GM19395 (cell line): Measurements from ENCODE around the gene FPR1.

ENCODE experiments used
- ATAC-seq: cut with Tn5 transposase; IDR thresholded peaks from one replicate; pipeline ENCODE4 v1.9.1; 2021; ENCODE audit warnings: mild to moderate bottlenecking, moderate library complexity; ENCODE audit not compliant: unreplicated experiment

The FPR1 gene

DNA sequence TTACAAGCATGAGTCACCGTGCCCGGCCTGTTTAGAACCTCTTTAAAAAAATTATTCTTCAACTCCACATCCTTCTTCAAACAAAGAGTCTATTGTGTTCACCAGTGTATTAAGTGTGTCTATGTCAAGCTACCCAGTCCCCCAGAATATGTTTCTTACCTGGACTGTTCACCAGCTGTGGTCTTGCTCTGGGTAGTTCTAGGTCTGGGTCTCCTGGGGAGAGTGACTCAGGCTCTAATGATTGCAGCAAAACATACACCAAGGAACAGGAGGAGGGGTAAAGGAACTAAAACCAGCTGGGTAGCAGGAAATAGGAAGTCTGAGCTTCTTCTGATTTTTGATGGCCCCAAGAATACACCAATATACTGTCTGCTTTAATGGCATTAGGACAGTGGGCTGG is at the start of gene FPR1:
FPR1 (minus strand) TSS at position 224 of the 400 bp plus-strand sequence. CDS start 4,884 bp downstream, outside the sequence.
- no peak for ATAC-seq

- no peak for ATAC-seq
Measured at GRCh38 chr19:51800473-51801244, 49.0 kb upstream of the FPR1 start.

DNA sequence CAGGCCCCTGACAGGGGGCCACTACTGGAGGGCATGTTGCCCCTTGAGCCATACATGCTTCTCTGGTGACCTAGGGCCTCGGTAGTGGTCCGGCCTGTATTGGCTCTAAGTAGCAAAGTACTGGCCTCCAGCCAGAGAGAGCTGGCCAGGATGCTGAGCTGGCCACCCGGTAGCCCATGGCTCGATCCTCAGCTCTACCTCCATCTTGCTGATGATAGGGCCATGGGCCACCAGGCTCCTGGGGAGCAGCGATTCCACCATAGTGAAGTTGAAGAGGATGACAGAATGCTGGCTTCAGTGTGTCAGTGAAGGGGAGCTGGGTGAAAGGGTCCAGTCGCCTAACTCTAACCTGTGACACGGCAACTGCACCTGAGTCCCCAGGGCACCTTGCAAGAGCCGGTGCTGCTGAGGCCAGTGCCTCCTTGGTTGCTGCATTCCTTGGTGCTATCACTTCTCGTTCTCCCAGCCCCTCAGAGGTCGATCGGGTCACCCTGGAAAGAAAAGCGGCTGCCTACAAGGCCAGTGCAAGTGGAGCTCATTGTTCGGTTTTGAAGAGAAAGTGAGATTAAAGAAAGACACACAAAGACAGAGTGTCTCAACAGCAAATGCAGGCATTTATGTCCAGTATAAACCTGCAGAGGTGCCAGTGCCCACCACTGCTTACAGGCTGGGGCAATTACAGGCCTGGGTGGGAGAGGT is 48.2 kb upstream of the FPR1 start:
- ATAC-seq, result no peak

GRCh38 chr19:51799034-51799773 is 47.5 kb upstream of the FPR1 start:
- no peak for ATAC-seq

DNA sequence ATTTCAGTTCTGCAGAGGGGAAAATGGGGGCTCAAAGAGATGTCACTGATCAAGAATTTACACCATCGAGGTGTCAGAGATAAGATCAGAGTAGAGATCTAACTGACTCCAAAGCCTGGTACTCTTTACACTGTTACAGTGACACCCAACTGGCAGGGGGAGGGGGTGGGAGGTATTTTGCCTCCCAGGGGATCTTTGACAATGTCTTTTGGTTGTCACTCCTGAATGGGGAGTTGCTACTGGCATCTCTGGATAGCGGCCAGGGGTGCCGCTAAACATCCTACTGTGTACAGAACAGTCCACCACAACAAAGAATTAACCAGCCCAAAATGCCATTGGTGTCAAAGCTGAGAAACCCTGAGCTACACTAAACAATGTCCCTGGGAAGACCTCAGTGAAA is 46.4 kb upstream of the FPR1 start:
- no peak for ATAC-seq

DNA sequence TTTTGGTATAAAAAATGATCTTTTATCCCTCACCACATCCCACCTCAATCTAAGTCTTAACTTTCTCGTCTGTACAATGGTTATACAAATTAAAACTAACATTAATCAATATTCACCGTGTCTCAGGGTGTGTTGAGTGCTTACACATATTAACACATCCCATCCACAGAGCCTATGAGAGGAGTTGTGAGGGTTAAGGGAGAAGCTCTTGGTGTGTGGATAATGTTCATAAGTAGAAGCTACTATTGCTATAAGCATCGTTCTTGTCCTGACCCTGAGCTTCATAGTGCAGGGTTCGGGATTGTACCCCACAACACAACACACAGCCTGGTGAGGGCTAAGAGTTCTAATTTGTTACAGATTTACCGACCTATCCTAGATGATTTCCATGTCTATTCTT is 45.8 kb upstream of the FPR1 start:
- ATAC-seq, result no peak

DNA sequence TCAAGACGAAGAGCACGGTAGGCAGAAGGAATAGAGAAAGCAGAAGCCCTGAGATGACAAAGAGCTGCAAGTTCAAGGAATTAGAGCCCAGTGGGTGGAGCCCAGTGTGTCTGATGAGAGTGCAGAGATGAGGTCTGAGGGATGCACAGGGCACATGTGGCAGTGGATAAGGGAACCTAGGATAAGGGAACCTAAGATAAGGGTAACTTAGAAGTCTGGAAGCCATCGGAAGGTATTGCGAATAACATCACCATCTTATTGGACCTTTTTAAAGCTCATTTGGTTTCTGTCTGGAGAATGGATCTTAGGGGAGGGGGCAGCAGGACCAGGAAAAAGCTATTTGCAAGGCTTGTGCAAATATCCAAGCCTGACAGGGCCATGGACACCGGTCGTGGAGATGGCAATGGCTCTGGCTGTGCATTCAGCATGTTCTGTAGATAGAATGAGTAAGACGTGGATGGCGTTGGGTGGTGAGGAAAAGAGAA is 44.6 kb upstream of the FPR1 start:
- no peak for ATAC-seq

DNA sequence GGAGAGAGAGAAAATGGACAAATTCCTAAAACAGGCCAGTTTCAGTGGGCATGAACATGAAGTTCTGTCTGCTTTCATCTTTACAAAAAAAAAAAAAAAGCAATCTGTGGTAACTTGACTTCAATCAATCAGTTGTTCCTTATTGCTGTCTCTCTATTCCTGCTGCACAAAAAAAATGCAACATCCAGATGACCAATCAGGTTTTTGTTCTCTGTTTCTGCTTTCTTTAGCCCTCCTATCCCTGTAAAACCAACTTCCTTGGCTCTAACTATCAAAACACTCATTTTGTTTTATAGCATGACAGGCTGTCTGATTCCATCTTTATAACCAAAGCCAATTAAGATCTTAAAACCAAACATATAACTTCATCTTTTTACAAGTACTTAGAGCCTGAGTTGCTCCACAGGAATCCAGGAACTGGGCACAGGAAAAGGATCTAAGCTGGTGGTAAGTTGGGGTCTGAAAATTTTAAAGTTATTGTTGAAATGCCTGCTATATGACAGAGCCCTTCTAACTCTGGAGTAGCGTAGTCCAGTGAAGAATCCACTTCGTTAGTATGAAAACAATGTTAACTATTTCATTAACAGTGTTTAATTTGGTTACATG is 43.3 kb upstream of the FPR1 start, which contains the start of gene FPR3:
FPR3 (plus strand) TSS at position 273 of the 606 bp plus-strand sequence. CDS start 28,592 bp downstream, outside the sequence.
- ATAC-seq, result no peak

DNA sequence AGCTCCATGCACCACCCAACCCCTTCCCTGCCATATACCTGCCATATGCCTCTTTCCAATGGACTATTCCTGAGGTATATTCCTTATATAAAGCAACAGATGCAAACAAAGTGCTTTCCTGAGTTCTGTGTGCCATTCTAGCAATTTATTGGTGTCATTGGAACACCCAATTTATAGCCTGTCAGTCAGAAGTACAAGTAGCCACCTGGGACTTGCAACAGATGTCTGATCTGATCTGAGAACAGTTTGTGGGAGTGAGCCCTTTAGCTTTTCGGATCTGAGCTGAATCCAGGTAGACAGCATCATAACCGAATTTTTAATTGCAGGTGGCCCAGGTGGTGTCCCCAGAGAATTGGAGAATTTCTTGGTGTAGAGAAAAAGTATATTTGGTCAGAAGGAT is 42.3 kb upstream of the FPR1 start:
- no peak for ATAC-seq

- no peak for ATAC-seq
Measured at GRCh38 chr19:51792932-51793331, 41.3 kb upstream of the FPR1 start.

DNA sequence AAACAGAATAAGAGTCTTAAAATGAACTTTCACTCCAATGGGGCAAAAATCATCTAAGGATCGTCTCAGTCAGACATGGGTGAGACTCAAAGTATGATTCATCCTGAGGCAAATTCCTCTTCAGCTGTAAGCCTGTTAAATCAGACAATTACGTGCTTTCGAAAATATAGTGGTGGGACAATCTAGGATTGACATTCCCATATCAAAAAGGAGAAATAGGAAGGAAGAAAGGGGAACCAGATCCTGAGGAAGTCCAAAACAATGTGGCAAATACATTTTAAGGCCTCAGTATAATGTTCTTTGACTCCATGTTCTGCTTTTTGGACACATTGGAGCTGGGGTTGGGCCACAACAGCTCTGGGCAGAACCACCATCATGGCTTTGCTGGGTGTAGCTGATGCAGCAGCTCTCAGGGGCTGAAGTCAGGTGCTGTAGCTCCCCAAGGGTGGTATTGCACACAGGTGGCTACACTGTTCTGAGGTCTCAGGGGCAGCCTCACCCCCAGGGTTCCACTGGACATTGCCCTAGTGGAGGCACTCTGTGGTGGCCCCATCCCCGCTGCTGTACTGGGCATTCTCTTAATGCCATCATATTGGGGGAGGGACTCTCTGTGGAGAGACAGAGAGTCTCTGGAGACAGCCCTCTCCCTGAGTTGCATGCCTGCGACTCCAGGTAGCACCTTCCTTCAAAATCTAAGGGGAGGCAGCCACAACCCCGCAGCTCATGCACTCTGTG is 37.5 kb upstream of the FPR1 start:
- no peak for ATAC-seq

GRCh38 chr19:51788029-51788428 is 36.4 kb upstream of the FPR1 start:
- ATAC-seq, result no peak

DNA sequence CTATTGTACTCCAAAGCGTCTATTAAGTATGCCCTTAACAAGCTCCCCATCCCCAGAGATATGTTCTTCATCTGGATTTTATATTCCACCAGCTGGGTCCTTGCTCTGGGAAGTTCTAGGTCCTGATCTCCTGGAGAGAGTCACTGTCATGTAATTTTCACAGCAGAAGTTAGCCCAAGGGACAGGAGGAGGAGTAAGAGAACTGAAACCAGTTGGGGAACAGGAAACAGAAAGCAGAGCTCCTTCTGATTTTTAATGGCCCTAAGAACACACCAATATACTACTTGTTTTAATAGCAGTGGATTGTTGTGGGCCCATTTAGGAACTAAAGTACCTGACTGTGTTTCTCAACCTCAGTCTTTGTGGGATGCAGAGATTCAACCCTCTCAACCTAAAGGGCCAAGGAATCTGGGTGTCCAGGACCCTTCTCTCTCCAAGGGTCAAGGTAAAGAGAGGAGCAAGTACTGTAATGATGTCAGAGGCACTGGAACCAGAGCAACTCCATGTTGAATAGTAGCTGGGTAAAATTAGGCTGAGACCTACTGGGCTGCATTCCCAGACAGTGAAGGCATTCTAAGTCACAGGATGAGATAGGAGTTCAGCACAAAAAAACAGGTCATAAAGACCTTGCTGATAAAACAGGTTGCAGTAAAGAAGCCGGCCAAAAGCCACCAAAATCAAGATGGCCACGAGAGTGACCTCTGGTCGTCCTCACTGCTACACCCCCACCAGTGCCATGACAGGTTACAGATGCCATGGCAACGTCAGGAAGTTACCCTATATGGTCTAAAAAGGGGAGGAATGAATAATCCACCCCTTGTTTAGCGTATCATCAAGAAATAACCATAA is 35.2 kb upstream of the FPR1 start:
- ATAC-seq, result no peak

- no peak for ATAC-seq
Measured at GRCh38 chr19:51784922-51785690, 33.4 kb upstream of the FPR1 start.

DNA sequence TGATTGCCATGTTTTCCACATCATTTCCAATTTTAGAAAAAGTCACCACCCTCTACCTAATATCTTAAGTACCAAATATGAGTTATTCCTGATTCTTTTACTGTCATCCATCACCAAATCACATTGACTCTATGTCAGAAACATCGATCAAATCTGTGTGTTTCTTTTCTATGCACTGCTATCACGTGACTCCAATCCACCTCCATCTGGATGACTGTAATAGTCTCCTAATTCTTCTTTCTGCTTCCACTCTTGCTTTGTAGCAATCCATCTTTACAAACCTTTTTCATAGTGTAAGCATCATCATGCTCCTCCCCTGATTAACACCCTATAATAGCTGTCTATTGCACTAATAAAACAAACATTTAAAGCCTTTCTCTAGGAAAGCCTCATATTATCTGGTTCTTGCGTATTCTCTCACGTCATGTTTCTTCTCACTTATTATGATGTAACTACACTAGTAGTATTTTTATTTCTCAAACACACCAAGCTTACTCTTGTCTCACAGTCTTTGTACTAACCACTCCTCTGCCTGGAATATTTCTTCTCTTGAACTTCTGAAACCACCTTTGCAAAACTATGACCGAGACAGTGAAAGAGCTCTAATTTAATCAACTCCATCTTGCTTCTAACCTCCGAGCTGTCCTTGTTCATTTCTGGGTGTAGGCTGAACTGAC is 32.6 kb upstream of the FPR1 start:
- ATAC-seq, result no peak

GRCh38 chr19:51783372-51783771 is 31.7 kb upstream of the FPR1 start:
- no peak for ATAC-seq

DNA sequence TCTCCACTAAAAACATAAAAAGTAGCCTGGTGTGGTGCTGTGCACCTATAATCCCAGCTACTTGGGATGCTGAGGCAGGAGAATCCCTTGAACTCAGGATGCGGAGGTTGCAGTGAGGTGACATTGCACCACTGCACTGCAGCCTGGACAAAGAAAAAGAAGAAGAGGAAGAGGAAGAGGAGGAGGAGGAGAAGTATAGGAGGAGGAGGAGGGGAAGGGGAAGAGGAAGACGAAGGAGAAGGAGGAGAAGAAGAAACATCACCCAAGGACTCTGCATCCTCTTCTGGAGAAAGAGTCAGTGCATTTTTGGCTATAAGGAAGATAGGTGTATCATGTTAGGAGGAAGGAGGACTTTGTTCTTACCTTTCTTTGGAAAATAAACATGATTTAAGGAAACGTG is 30.3 kb upstream of the FPR1 start:
- ATAC-seq, result no peak

GRCh38 chr19:51780270-51780669 is 28.6 kb upstream of the FPR1 start:
- no peak for ATAC-seq
